ENCODE measurements around the gene TIAM2. TPM values are rescaled to one million over a fixed set of nuclear protein-coding genes. Genes with fewer than 3 reads are reported as not detected.

Gene TIAM2
- total RNA-seq, 1 donor, result 8.9 TPM

DNA sequence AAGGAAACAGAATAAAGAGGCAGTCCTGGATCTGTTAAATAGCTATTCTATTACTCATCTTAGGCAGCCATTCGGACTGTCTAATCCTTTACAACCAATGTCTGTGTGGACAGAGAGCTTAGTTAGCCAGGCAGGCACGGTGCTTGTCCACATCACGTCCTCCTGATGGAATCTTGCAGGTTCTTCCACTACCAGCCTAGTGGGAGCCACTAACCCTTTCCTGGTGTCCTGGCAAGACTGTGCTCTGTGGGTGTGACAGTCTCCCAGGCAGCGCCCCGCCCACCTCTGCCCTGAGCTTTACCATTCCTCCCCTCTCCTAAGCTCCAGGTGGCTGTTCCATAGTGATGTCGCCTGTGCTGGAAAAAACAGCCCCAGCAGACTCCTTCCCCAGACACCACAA is 190.4 kb downstream of the TIAM2 start:
- no peak overlapping the region for H3K4me3 ChIP-seq (ENCODE audit: low read depth, low read length)
- no peak for DNase-seq (ENCODE audit: low read depth)
- TF ChIP-seq, protein P1, sequence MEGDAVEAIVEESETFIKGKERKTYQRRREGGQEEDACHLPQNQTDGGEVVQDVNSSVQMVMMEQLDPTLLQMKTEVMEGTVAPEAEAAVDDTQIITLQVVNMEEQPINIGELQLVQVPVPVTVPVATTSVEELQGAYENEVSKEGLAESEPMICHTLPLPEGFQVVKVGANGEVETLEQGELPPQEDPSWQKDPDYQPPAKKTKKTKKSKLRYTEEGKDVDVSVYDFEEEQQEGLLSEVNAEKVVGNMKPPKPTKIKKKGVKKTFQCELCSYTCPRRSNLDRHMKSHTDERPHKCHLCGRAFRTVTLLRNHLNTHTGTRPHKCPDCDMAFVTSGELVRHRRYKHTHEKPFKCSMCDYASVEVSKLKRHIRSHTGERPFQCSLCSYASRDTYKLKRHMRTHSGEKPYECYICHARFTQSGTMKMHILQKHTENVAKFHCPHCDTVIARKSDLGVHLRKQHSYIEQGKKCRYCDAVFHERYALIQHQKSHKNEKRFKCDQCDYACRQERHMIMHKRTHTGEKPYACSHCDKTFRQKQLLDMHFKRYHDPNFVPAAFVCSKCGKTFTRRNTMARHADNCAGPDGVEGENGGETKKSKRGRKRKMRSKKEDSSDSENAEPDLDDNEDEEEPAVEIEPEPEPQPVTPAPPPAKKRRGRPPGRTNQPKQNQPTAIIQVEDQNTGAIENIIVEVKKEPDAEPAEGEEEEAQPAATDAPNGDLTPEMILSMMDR (IDR thresholded peaks at IDR 0.05; ENCODE audit: insufficient read depth, low read length), result no peak

DNA sequence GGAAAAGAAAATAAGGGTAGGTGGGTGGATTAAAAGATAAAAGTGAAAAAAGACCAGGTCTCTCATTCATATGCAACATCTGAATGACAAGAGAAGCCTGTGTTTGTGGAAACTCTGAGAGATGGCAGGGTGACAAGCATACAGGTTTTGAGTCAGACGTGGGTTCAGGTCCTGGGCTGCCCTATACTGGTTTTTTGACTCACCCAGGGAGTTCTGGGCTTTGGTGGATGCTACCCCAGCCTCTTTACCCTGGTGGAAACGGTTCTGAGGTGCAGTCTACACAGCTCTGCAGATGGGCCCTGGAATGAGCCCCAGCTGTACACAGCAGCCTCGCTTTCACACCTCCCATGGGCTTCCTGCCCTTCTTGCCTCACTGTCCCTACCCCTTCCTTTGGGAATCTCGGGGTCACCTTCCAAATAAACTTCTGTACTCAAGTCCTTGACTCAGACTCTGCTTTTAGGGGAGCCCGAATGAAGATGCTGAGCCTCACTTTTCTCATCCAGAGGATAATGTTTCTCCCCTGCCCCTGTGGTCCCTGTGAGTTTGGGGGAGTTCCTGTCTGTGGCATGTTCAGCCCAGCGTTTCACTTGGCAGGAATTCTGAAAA is 191.0 kb downstream of the TIAM2 start:
- H3K4me3 ChIP-seq (ENCODE audit: low read depth, low read length), result no peak overlapping the region
- no peak for DNase-seq (ENCODE audit: low read depth)
- TF ChIP-seq, protein P1 (IDR thresholded peaks at IDR 0.05; ENCODE audit: insufficient read depth, low read length), result no peak

DNA sequence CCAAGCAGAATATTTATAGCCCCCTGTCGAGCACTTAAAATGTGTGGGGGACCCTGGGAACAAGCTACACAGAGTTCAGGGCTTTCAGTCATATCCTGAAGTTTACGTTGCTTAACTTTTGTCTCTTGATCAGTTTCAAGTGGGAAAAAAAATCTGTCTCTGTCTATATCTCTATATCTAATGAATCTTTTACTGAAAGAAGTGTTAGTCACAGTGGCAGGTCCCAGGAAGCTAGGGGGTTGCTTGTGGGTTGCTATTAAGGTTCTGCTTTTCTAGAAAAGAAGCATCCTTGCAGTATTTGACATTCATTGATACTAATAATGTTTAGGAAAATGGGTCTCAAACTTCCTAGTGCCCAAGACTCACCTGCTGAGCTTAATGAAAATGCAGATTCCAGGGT is 192.0 kb downstream of the TIAM2 start:
- TF ChIP-seq, protein P1 (IDR thresholded peaks at IDR 0.05; ENCODE audit: insufficient read depth, low read length), result no peak
- no peak overlapping the region for H3K4me3 ChIP-seq (ENCODE audit: low read depth, low read length)
- no peak for DNase-seq (ENCODE audit: low read depth)

DNA sequence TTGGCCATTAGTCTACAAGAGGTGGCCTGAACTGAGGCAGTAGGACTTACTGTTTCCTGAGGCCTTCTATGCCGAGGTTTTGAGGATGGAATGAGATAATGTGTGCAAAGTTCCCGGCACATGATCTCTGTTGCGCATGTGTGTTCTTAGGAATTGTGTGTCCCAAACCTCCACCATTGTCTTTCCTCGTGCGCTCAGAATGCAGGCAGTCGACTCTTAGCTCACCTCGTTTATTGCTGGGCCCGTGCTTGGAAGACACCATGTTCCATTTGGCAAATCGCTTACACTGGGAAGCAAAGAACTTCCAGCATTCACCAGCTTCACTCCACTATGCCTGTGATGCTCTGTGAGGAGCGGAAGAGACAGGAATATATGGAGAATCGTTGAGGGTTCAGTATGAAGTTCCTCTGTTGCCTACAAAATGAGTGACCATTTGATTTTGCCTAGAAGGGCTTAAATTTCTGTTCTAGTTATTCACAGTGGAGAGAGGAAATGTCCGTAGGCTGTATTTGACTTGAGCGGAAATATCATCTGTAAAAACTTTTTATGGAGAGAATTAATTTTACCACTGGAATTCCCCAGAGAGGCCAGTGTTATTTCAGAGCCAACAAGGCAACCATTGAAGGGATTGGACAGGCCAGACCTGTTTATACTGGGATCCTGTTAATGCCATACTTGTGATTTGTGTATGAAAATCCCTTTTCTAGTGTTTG is 193.0 kb downstream of the TIAM2 start:
- TF ChIP-seq, protein P1 (IDR thresholded peaks at IDR 0.05; ENCODE audit: insufficient read depth, low read length), result no peak
- DNase-seq (ENCODE audit: low read depth), result no peak
- no peak overlapping the region for H3K4me3 ChIP-seq (ENCODE audit: low read depth, low read length)

DNA sequence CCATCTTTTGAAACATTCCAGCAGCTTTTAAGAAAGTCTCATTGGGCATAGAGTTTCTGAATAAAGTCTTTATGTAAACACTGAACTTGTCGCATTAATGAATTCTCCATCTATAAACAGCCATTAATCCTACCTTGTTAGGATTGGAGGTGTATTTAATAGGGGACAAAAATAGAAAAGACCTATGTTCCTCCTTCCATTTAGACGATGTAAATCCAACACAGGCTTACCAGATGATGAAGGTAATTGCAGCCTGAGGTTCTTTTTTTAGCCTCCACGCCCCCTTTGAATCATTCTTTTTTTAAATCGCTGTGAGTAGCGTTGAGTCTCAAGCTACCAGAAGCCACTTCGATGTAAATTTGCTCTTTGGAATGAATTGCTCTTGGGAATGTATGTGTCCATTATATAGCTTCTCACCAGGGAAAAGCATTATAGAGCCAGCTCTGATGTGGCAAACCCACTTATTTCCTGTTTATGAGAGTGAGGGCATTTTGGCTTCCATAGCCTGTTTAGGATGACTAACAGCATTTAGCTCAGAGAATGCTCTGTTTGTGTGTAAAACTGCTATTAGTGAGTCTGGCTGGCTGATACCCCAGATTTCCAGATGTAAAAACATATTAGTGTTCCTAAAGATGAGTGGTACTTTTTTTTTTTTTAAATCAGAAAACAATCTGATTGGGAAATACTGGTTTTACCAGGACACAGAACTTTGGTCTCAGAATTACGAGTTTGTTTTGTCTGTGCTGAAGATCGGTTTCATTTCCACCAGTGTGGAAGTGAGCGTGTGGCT is 193.8 kb downstream of the TIAM2 start:
- TF ChIP-seq, protein P1 (IDR thresholded peaks at IDR 0.05; ENCODE audit: insufficient read depth, low read length), result no peak
- no peak overlapping the region for H3K4me3 ChIP-seq (ENCODE audit: low read depth, low read length)
- DNase-seq (ENCODE audit: low read depth), result peak; percentile 93

DNA sequence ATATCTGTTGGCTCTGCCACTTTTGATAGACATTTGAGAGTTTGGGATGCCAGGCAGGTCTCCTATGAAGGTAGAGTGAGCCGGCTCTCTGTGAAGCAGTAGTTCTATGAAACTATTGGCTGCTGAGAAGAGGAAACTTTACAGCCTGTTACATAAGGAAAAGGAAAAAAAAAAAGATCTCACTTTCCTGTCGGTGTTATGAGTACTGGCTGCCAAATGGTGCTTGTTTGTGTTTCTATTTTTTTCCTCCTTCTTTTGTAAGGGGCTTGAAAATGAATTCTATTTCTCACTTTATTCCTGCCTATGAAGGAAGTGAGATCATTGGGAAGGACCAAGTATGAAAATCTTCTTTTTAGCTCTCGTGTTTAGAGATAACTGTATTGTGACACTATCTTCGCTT is 195.6 kb downstream of the TIAM2 start:
- no peak overlapping the region for H3K4me3 ChIP-seq (ENCODE audit: low read depth, low read length)
- TF ChIP-seq, protein P1 (IDR thresholded peaks at IDR 0.05; ENCODE audit: insufficient read depth, low read length), result no peak
- DNase-seq (ENCODE audit: low read depth), result no peak
